VCaP (cell line): ENCODE measurements around the gene TIMELESS.
"Not testable (repeated sequence)": the region's sequence is repeated elsewhere in the genome, so short reads cannot be mapped to it uniquely, and the experiment has no call there.

ENCODE experiments used
- H3K27ac ChIP-seq: fragments of 450-650 bp; 2 replicates; pipeline ENCODE4 v1.5.1; 2017
- CTCF ChIP-seq: fragments of 450-650 bp; conservative IDR thresholded peaks from 2 replicates; pipeline ENCODE4 v1.5.1; 2017; ENCODE audit warnings: mild to moderate bottlenecking, moderate library complexity

TIMELESS gene

GRCh38 chr12:56454557-56454956 is 5.3 kb upstream of the TIMELESS start, which contains the start of gene MIP:
MIP (minus strand) TSS chr12:56454657; CDS start chr12:56454613, 44 bp downstream.
- no peak within 1 kb of the TSS for H3K27ac ChIP-seq
- TF ChIP-seq CTCF, result no peak

DNA sequence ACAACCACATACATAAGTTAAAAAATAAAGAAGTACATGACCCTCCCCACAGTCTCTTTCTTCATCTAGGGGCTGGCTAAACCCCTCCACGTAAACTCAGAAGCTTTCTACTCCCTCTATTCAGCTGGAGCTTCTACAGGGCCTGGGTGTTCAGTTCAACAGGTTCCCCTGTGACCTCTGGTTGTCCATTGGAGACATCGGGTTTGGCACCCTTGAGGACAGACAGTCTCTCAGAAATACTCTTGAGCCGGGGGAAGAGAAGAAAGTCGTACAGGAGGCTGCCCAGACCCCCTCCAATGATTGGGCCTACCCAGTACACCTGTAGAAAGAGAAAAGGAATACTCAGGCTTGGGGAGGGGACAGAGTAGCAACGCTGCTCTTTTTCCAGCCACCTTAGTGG is 1.9 kb upstream of the TIMELESS start:
- no peak for TF ChIP-seq CTCF
- no peak overlapping the region for H3K27ac ChIP-seq

GRCh38 chr12:56450241-56450640 is 1.0 kb upstream of the TIMELESS start:
- peak overlapping the region; percentile 85 for H3K27ac ChIP-seq

GRCh38 chr12:56449622-56449984 is 377 bp upstream of the TIMELESS start:
- no peak for TF ChIP-seq CTCF
- H3K27ac ChIP-seq, result peak overlapping the region; percentile 85

More at GRCh38 chr12:56450241-56450640, 1.0 kb upstream of the TIMELESS start:
- TF ChIP-seq CTCF, result no peak

DNA sequence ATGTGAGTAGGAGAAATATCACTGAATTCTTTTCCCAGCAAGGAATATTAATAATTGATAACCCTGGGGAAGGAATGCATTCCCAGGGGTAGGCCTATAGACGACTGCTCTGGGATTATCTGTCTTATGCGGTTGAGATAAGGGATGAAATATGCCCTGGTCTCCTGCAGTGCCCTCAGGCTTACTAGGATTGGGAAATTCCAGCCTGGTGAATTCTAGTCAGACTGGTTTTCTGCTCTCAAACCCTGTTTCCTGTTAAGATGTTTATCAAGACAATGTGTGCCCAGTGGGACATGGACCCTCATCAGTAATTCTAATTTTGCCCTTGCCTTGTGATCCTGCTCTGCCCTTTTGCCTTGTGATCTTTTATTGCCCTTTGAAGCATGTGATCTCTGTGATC is 6.0 kb downstream of the TIMELESS start:
- H3K27ac ChIP-seq, result not testable (repeated sequence)

GRCh38 chr12:56437430-56438176 is 11.6 kb downstream of the TIMELESS start:
- peak overlapping the region; percentile 33 for H3K27ac ChIP-seq
- no peak for TF ChIP-seq CTCF

DNA sequence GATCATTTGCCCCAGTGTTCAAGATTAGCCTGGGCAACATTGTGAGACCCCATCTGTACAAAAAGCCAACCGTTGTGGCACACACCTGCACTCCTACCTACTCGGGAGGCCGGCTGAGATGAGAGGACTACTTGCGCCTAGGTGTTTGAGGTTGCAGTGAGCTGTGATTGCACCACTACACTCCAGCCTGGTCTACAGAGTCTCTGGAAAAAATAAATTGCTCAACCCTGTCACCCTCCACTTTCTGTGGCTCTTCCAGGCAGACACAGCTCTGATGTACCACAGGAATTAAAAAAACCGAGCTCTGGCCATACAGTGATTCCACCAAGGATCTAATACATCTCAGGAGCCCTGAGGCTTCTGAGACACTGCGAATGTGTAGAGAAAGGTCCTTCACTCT is 14.4 kb downstream of the TIMELESS start:
- TF ChIP-seq CTCF, result no peak
- no peak overlapping the region for H3K27ac ChIP-seq

DNA sequence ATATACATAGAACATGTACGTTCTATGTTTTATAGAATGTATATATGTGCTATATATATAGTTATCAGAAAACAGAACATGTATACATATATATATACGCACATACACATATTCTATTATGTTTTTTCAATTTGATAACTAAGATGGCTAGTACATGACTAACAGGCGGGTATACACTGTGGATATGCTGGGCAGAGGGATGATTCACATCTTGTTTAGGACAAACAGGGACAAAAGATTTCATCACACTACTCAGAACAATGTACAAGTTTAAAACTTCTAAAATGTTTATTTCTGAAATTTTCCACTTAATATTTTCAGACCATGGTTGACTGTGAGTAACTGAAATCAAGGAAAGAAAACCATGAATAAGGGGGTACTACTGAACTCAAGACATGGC is 17.4 kb downstream of the TIMELESS start:
- H3K27ac ChIP-seq, result no peak overlapping the region
- TF ChIP-seq CTCF, result no peak
